Muscle of leg (tissue), 11 donors: ENCODE results near the gene CSKMT. TPM values are rescaled to one million over a fixed set of nuclear protein-coding genes. Genes with fewer than 3 reads are reported as not detected.
A peak's percentile ranks its signal among the peaks of the same experiment; 100 is the strongest.

ENCODE experiments used
- DNase-seq: peaks from one replicate; pipeline ENCODE4 v3.0.0; 2013
- H3K27ac ChIP-seq: one replicate; pipeline ENCODE4 v1.5.1; 2013; ENCODE audit warnings: mild to moderate bottlenecking, low read length, control low read depth
- H3K27me3 ChIP-seq: one replicate; pipeline ENCODE4 v1.6.1; 2013; ENCODE audit warnings: low read length; ENCODE audit not compliant: control insufficient read depth, insufficient read depth
- H3K36me3 ChIP-seq: one replicate; pipeline ENCODE4 v1.6.1; 2013; ENCODE audit warnings: low read length; ENCODE audit not compliant: control insufficient read depth, insufficient read depth
- H3K4me1 ChIP-seq: one replicate; pipeline ENCODE4 v1.6.1; 2013; ENCODE audit warnings: low read length; ENCODE audit not compliant: control insufficient read depth, insufficient read depth
- H3K4me3 ChIP-seq: one replicate; pipeline ENCODE4 v1.5.1; 2013; ENCODE audit warnings: low read length, control low read depth
- H3K9me3 ChIP-seq: replicated peaks from 2 replicates; pipeline ENCODE4 v1.6.1; 2013; ENCODE audit warnings: low read depth, low read length; ENCODE audit not compliant: control insufficient read depth
- WGBS: methylation state at CpG from one replicate; pipeline ENCODE4 v1.1.5; 2013; ENCODE audit warnings: missing lambda C conversion rate; ENCODE audit not compliant: insufficient coverage; 5-methylcytosine and 5-hydroxymethylcytosine counted together
- polyA plus RNA-seq, 8 donors: library from polyadenylated mRNA; unstranded; fragments of 120-200 nt; gene quantifications; one replicate each; pipeline versions ENCODE4 v1.2.1 to v1.2.3, GENCODE V29; 2013; ENCODE audit warnings: inconsistent platforms in 1 of 8, low replicate concordance in 1 of 8; ENCODE audit not compliant: insufficient read length in 8 of 8, insufficient read depth in 1 of 8
- total RNA-seq: library from RNA; stranded (reverse); fragments of 120-200 nt; gene quantifications from one replicate; pipeline ENCODE4 v1.2.4, GENCODE V29; 2013

CSKMT gene
- total and polyA plus RNA-seq, 9 donors: 2.6 to 7.6 (median 4.1) TPM

DNA sequence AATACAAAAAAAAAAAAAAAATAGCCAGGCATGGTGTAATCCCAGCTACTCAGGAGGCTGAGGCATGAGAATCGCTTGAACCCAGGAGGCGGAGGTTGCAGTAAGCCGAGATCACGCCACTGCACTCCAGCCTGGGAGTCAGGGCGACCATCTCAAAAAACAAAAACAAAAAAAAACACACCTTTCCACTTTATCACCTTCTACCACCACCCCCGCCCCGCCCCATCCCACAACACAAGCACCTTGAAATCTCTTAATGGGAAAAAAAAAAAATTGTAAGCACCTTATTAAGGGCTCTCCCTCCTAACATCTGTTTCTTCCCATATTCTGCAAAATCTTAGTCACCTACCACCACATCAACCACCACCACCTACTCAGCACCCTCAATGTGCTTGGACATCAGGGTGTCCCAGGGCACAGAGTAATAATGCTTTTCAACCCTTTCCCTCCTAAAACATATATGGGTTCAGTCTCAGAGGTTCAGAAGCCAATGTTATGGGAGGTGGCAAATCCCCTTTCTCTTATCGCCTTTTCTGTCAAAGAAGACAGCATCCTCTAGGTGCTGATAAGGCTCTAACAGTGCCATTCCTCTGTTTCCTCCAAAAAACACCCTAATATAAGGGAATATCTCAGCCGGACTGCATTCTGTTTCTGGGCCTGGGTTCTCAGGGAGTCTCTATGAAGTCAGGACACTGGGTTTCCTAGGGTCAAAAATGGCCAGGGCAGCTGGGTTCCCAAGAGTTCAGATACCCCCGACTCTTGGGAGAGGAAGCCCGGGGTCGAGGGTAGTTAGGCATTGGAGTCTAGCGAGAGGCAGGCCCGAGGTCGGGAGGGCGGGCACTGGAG is 12.7 kb upstream of the CSKMT start:
- H3K36me3 ChIP-seq: peaks cover 25% of the 10 kb centered on the region
- DNase-seq: no peak
- WGBS: 2% methylated on average over 7 of the region's 16 CpGs
- H3K27ac ChIP-seq: peak overlapping the region; percentile 91
- peak overlapping the region; percentile 95 for H3K4me3 ChIP-seq
- H3K9me3 ChIP-seq: no peaks in the 10 kb centered on the region
- peaks cover 15% of the 10 kb centered on the region for H3K4me1 ChIP-seq
- no peaks in the 10 kb centered on the region for H3K27me3 ChIP-seq

DNA sequence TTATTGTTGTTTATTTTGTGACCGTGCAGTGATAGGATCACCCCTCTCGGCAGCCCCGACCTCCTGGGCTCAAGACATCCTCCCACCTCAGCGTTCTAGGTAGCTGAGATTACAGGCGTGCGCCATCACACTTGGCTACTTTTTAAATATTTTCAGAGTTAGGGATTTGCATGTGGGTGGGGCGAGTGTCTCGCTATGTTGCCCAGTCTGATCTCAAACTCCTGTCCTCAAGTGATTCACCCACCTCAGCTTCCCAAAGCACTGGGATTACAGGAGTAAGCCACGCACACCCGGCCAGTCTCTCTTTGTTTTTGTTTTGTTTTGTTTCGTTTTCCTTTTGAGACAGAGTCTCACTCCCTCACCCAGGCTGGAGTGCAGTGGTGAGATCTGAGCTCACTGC is 10.8 kb upstream of the CSKMT start:
- DNase-seq: no peak
- Histone ChIP-seq H3K9me3 (no peaks in the 10 kb centered on the region), H3K27me3 (no peaks in the 10 kb centered on the region), H3K4me1 (peaks cover 14% of the 10 kb centered on the region), H3K27ac (no peak overlapping the region), H3K4me3 (no peak overlapping the region), H3K36me3 (peaks cover 6% of the 10 kb centered on the region)
- no CpG with 5 or more reads among the region's 11 CpGs for WGBS

DNA sequence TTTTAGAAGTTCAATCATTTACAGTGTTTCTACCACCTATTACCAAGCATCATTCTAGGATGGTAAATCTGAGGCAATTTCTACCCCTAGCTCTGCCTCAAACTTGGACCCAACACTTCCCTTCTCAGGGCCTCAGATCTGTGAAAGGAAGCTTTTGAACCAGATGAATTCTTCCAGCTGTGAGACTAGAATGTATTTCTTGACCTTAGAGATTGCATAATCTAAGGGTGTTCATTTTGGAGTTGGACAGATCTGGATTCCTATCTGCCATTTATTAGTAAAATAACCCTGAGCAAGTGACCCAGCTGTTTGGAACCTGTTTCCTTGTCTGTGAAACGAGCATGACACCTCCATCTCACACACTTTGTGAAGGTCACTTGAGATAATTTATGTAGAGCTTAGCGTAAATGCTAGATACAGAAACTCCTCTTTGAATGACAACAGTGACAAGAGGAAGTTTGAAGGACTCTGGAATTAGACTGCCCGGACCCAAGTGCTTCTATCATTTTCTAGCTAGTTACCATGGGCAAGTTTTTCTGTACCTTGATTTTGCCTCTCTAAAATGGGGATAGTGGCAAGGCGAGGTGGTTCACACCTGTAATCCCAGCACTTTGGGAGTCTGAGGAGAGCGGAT is 8.2 kb upstream of the CSKMT start:
- DNase-seq: no peak
- H3K27ac ChIP-seq: no peak overlapping the region
- no peaks in the 10 kb centered on the region for H3K9me3 ChIP-seq
- peaks cover 8% of the 10 kb centered on the region for H3K4me1 ChIP-seq
- no peaks in the 10 kb centered on the region for H3K27me3 ChIP-seq
- H3K36me3 ChIP-seq: no peaks in the 10 kb centered on the region
- H3K4me3 ChIP-seq: no peak overlapping the region
- no CpG with 5 or more reads among the region's 5 CpGs for WGBS

DNA sequence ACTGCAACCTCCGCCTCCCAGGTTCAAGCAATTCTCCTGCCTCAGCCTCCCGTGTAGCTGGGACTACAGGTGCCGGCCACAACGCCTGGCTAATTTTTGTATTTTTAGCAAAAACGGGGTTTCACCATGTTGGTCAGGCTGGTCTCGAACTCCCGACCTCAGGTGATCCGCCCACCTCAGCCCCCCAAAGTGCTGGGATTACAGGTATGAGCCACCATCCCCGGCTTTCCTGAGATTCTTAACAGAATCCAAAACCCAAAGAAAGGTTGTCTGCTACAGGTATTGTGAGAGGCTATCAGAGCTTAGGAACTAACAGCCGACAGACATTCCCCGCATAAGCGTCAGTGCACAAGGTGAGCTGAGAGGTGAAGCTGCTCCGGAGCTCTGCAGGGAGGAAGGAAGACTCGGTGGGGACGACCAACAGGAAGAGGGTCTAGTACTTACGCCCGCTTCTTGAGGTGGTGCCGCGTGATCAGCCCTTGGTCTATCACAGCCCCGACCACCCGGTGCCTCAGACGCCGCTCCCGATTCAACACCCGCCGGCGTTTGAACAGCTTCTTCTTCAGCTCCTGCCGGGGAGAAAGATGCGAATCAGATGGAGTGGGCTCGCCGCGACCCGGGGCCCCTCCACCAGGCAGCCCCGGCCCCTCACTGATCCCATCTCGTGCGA is 572 bp upstream of the CSKMT start:
- DNase-seq: no peak
- no peaks in the 10 kb centered on the region for H3K9me3 ChIP-seq
- peaks cover 28% of the 10 kb centered on the region for H3K36me3 ChIP-seq
- no peaks in the 10 kb centered on the region for H3K27me3 ChIP-seq
- H3K27ac ChIP-seq: peak overlapping the region; percentile 97
- H3K4me1 ChIP-seq: peaks cover 18% of the 10 kb centered on the region
- H3K4me3 ChIP-seq: peak overlapping the region; percentile 95
- 2% methylated on average over 34 of the region's 36 CpGs for WGBS

DNA sequence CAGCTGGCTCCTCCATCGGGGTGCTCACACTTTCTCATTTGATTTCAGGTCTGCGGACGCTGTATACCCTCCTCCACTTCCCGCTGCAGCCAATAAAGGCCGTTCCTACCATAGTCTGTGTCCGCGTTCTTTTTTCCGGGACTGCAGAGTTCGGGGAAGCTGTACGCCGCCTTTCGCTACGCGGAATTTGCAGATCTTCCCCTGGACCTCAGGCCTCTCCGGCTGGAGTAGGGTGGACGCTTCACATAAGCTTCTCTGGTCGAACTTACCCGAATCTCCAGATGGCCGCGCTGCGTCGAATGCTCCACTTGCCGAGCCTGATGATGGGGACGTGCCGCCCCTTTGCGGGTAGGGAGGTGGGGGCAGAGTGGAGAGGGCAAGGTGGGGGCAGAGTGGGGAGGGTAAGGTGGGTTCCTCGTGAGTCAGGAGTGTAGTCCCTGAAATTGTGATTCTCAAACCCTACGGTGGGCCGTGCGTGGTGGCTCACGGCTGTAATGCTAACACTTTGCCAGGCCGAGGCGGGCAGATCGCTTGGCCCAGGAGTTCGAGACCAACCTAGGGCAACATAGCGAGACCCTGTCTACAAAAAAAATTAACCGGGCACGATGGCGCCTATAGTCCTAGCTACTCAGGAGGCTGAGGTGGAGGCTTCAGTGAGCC is 617 bp downstream of the CSKMT start:
- H3K9me3 ChIP-seq: no peaks in the 10 kb centered on the region
- DNase-seq: no peak
- peaks cover 28% of the 10 kb centered on the region for H3K36me3 ChIP-seq
- H3K4me3 ChIP-seq: peak overlapping the region; percentile 95
- 2% methylated on average over 37 of the region's 39 CpGs for WGBS
- no peaks in the 10 kb centered on the region for H3K27me3 ChIP-seq
- peaks cover 25% of the 10 kb centered on the region for H3K4me1 ChIP-seq
- peak overlapping the region; percentile 97 for H3K27ac ChIP-seq

DNA sequence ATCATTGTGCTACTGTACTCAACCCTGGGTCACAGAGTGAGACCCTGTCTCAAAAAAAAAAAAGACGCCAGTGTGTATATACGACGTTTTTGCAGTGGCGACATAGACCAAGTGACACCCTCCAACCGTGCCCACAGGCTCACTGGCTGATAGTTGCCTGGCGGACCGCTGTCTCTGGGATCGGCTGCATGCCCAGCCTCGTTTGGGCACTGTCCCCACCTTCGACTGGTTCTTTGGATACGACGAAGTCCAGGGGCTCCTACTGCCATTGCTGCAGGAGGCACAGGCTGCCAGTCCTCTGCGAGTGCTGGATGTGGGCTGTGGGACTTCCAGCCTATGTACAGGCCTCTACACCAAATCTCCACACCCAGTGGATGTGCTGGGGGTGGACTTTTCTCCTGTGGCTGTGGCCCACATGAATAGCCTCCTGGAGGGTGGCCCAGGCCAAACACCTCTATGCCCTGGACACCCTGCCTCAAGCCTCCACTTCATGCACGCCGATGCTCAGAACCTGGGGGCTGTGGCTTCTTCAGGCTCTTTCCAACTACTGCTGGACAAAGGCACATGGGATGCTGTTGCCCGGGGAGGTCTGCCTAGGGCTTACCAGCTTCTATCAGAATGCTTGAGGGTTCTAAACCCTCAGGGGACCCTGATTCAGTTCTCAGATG is 1.3 kb downstream of the CSKMT start:
- Histone ChIP-seq H3K27ac (peak overlapping the region; percentile 97), H3K9me3 (no peaks in the 10 kb centered on the region), H3K4me3 (peak overlapping the region; percentile 95), H3K4me1 (peaks cover 28% of the 10 kb centered on the region), H3K27me3 (no peaks in the 10 kb centered on the region), H3K36me3 (peaks cover 28% of the 10 kb centered on the region)
- no peak for DNase-seq
- WGBS: 48% methylated on average over 8 of the region's 16 CpGs

DNA sequence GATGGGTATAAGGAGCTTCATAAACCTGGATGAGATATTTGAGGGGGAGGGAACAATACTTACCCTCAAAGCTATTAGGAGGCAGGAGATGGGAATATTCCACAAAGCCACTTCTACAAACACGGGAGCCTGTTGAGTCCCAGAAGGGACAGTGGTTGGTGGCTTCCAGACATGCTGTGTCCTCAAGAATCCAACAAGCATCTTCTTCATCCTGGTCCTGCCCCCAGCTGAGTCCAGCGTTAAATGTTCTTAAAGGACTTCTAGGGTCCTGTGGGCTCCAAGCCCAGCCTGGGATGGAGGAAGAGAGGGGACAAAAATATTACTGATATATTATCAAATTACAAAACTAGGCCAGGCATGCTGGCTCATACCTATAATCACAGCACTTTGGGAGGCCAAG is 2.3 kb downstream of the CSKMT start:
- Histone ChIP-seq H3K27me3 (no peaks in the 10 kb centered on the region), H3K9me3 (no peaks in the 10 kb centered on the region), H3K27ac (no peak overlapping the region), H3K4me3 (no peak overlapping the region), H3K36me3 (peaks cover 23% of the 10 kb centered on the region), H3K4me1 (peaks cover 32% of the 10 kb centered on the region)
- no CpG with 5 or more reads among the region's 2 CpGs for WGBS
- no peak for DNase-seq

DNA sequence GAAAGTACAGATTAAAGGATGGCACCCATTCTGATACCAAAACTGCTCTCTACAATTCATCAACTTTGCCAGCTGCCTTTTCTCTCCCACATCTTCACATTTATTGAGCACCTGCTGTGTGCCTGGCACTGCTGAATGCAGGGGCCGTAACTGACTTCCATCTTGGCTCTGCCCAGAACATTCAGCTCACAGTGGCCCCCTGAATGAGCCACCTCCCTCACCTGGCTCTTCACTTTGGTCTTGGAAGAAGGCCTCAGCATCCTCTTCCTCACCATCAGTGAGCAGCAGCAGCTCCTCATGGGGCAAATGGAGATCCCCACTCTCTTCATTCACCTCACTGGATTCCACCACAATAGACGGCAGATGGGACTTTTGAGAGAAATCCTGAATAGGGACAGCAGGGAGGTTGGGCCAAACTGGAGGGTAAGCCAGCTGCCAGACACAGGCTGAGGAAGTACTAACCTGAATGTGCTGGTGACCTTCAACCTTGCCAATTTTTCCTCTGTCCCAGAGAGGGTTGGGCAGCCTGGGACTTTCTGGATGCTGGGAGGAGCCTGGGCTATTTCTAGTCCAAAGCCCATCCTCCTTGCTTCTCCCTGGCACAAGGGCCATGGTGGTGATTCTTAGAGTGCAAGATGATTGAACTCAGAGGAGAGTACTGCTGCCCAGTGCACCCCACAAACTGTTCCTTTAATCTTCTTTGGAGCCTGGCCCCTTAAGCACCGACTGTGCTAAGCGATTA is 4.5 kb downstream of the CSKMT start:
- H3K4me3 ChIP-seq: no peak overlapping the region
- no peaks in the 10 kb centered on the region for H3K27me3 ChIP-seq
- H3K36me3 ChIP-seq: peaks cover 29% of the 10 kb centered on the region
- H3K27ac ChIP-seq: no peak overlapping the region
- no peaks in the 10 kb centered on the region for H3K9me3 ChIP-seq
- WGBS: 78% methylated on average over 1 of the region's 4 CpGs
- DNase-seq: no peak
- H3K4me1 ChIP-seq: peaks cover 39% of the 10 kb centered on the region

DNA sequence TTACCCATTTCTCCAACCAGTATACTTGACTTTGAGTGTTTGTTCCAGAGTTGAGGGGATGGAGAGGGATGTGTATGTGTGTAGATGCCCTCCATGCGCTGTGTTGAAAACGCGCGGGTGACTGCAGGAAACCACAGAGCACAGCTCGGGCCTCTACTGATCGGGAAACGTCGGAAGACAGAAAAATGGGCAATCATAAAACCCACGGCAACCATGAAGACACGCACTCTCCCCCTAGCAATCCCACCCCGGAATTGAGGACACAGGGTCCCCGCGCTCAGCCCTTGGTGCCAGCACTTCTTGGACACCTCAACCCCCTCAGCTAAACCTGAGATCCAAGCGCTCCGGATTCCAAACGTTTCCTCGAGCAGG is 6.1 kb downstream of the CSKMT start:
- Histone ChIP-seq H3K27me3 (no peaks in the 10 kb centered on the region), H3K4me3 (peak overlapping the region; percentile 77), H3K36me3 (peaks cover 30% of the 10 kb centered on the region), H3K9me3 (no peaks in the 10 kb centered on the region), H3K27ac (peak overlapping the region; percentile 96), H3K4me1 (peaks cover 35% of the 10 kb centered on the region)
- WGBS: 0% methylated on average over 8 of the region's 17 CpGs
- DNase-seq: no peak
